Measurements from ENCODE around the gene SOX21. TPM values are rescaled to one million over a fixed set of nuclear protein-coding genes. Genes with fewer than 3 reads are reported as not detected.

Gene SOX21
- total RNA-seq, 1 donor from 2014 or later = 11.4 TPM

- H3K27me3 Mint-ChIP-seq = peaks cover 56% of the 10 kb centered on the region
- no peak overlapping the region for H3K4me3 Mint-ChIP-seq
- no peaks in the 10 kb centered on the region for H3K9me3 Mint-ChIP-seq
- no peaks in the 10 kb centered on the region for H3K36me3 Mint-ChIP-seq
- no peak for TF ChIP-seq CTCF (conservative IDR thresholded peaks at IDR 0.05)
- DNase-seq (ENCODE audit: extremely low spot score, unreplicated experiment) = no peak
- peak overlapping the region; percentile 20 for H3K27ac Mint-ChIP-seq
- H3K4me1 Mint-ChIP-seq (ENCODE audit: unreplicated experiment) = no peaks in the 10 kb centered on the region
Observed at GRCh38 chr13:94679614-94680013, 32.7 kb downstream of the SOX21 start.

GRCh38 chr13:94678845-94679244 lies 33.5 kb downstream of the SOX21 start:
- no peak for TF ChIP-seq CTCF (conservative IDR thresholded peaks at IDR 0.05)
- H3K4me3 Mint-ChIP-seq = no peak overlapping the region
- H3K27me3 Mint-ChIP-seq = peaks cover 61% of the 10 kb centered on the region
- H3K36me3 Mint-ChIP-seq = no peaks in the 10 kb centered on the region
- H3K4me1 Mint-ChIP-seq (ENCODE audit: unreplicated experiment) = peaks cover 4% of the 10 kb centered on the region
- H3K27ac Mint-ChIP-seq = no peak overlapping the region
- no peak for DNase-seq (ENCODE audit: extremely low spot score, unreplicated experiment)
- no peaks in the 10 kb centered on the region for H3K9me3 Mint-ChIP-seq

- DNase-seq (ENCODE audit: extremely low spot score, unreplicated experiment) = no peak
- TF ChIP-seq CTCF (conservative IDR thresholded peaks at IDR 0.05) = no peak
- peaks cover 6% of the 10 kb centered on the region for H3K4me1 Mint-ChIP-seq (ENCODE audit: unreplicated experiment)
- H3K27me3 Mint-ChIP-seq = peaks cover 57% of the 10 kb centered on the region
- no peaks in the 10 kb centered on the region for H3K36me3 Mint-ChIP-seq
- no peak overlapping the region for H3K4me3 Mint-ChIP-seq
- H3K27ac Mint-ChIP-seq = no peak overlapping the region
- H3K9me3 Mint-ChIP-seq = no peaks in the 10 kb centered on the region
Observed at GRCh38 chr13:94677799-94678198, 34.5 kb downstream of the SOX21 start.

GRCh38 chr13:94674609-94675348 lies 37.6 kb downstream of the SOX21 start:
- Mint-ChIP-seq H3K27me3 (peaks cover 51% of the 10 kb centered on the region), H3K36me3 (no peaks in the 10 kb centered on the region), H3K4me3 (no peak overlapping the region), H3K4me1 (ENCODE audit: unreplicated experiment) (peaks cover 6% of the 10 kb centered on the region), H3K27ac (peak overlapping the region; percentile 90), H3K9me3 (no peaks in the 10 kb centered on the region)
- TF ChIP-seq CTCF (conservative IDR thresholded peaks at IDR 0.05) = peak; percentile 88
- DNase-seq (ENCODE audit: extremely low spot score, unreplicated experiment) = peak; percentile 72

- Mint-ChIP-seq H3K4me1 (ENCODE audit: unreplicated experiment) (peaks cover 6% of the 10 kb centered on the region), H3K4me3 (peak overlapping the region; percentile 68), H3K27me3 (peaks cover 44% of the 10 kb centered on the region), H3K27ac (peak overlapping the region; percentile 90), H3K9me3 (no peaks in the 10 kb centered on the region), H3K36me3 (no peaks in the 10 kb centered on the region)
- no peak for DNase-seq (ENCODE audit: extremely low spot score, unreplicated experiment)
- TF ChIP-seq CTCF (conservative IDR thresholded peaks at IDR 0.05) = no peak
Observed at GRCh38 chr13:94673851-94674250, 38.5 kb downstream of the SOX21 start.

Data from type B pancreatic cell (in vitro differentiated cells).